LHCN-M2 (cell line): ENCODE measurements around the gene IL11RA. TPM values are rescaled to one million over a fixed set of nuclear protein-coding genes. Genes with fewer than 3 reads are reported as not detected.

ENCODE experiments used
- total RNA-seq: library from RNA; depleted of rRNA; stranded (reverse); fragments of >200 nt; gene quantifications from 2 replicates; pipeline ENCODE4 v1.2.3, GENCODE V29; 2014; rRNA removed

Gene IL11RA
- total RNA-seq, 1 experiment from 2014 or later, result 15.7 TPM

Other genes starting within 250 kb of the IL11RA start
- gene FAM219A, start 193.6 kb upstream of the IL11RA start, total RNA-seq, result 13.0 and 17.6 TPM in 2 replicates
- not detected in 2 replicates for gene DNAI1, start 193.4 kb upstream of the IL11RA start, total RNA-seq
- gene ENHO, start 129.2 kb upstream of the IL11RA start, total RNA-seq, result 0.29 TPM in 1 of 2 replicates, not detected in the other
- not detected in 2 replicates for gene CNTFR, start 62.5 kb upstream of the IL11RA start, total RNA-seq
- gene RPP25L, start 40.1 kb upstream of the IL11RA start, total RNA-seq, result 31.7 and 34.0 TPM in 2 replicates
- 63.4 and 105 TPM in 2 replicates for gene DCTN3, start 31.7 kb upstream of the IL11RA start, total RNA-seq
- 0.34 and 0.45 TPM in 2 replicates for gene ARID3C, start 23.1 kb upstream of the IL11RA start, total RNA-seq
- gene SIGMAR1, start 14.4 kb upstream of the IL11RA start, total RNA-seq, result 222 and 273 TPM in 2 replicates
- 27.7 and 29.6 TPM in 2 replicates for gene GALT, start 5.5 kb upstream of the IL11RA start, total RNA-seq
- gene CCL27, start 10.5 kb downstream of the IL11RA start, total RNA-seq, result not detected in 2 replicates
- not detected in 2 replicates for gene CCL19, start 39.1 kb downstream of the IL11RA start, total RNA-seq
- not detected in 2 replicates for gene CCL21, start 58.0 kb downstream of the IL11RA start, total RNA-seq